ENCODE measurements around the gene CGNL1. TPM values are rescaled to one million over a fixed set of nuclear protein-coding genes. Genes with fewer than 3 reads are reported as not detected.
A peak's percentile ranks its signal among the peaks of the same experiment; 100 is the strongest.

CGNL1 gene
- total and polyA plus RNA-seq, 2 donors, result 12.7 to 31.7 TPM

- peaks cover 3% of the 10 kb centered on the region for H3K4me1 ChIP-seq (ENCODE audit: insufficient read depth)
- no peak for DNase-seq (ENCODE audit: extremely low spot score)
- no peak overlapping the region for H3K27ac ChIP-seq (ENCODE audit: low read depth)
- WGBS, result 56% methylated on average over 9 of the region's 9 CpGs
- H3K36me3 ChIP-seq (ENCODE audit: insufficient read depth), result no peaks in the 10 kb centered on the region
- H3K4me3 ChIP-seq (ENCODE audit: low read depth, low read length), result no peak overlapping the region
Measured at GRCh38 chr15:57595011-57595866, 218.9 kb downstream of the CGNL1 start.

DNA sequence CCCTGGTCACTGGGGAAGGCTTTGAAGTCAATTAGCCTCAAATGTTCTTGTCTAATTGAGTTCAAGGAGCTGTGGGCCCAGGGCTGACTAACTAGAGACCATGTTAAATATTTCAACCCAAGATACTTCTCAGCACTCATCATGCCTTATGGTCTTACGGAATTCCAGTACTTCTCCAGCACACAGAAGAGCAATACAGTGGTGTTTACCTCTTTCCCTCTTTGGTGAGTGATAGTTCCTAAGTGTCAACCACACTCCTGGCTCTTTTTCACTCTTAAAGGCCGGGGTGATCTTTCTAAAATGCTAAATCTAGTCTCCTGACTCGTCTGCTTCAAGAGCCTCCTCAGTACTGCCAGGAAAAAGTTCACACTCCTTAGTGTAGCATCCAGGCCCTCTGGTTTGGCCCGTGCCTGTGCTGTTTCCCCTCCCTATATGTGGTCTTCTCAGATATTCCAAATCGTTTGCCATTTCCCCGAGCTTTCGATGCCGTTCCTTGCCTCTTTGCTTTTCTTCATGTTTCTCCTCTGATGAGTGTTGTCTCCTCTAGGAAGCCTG lies 220.1 kb downstream of the CGNL1 start:
- peaks cover 3% of the 10 kb centered on the region for H3K4me1 ChIP-seq (ENCODE audit: insufficient read depth)
- 73% methylated on average over 8 of the region's 8 CpGs for WGBS
- no peak overlapping the region for H3K4me3 ChIP-seq (ENCODE audit: low read depth, low read length)
- no peak for DNase-seq (ENCODE audit: extremely low spot score)
- no peak overlapping the region for H3K27ac ChIP-seq (ENCODE audit: low read depth)
- no peaks in the 10 kb centered on the region for H3K36me3 ChIP-seq (ENCODE audit: insufficient read depth)

DNA sequence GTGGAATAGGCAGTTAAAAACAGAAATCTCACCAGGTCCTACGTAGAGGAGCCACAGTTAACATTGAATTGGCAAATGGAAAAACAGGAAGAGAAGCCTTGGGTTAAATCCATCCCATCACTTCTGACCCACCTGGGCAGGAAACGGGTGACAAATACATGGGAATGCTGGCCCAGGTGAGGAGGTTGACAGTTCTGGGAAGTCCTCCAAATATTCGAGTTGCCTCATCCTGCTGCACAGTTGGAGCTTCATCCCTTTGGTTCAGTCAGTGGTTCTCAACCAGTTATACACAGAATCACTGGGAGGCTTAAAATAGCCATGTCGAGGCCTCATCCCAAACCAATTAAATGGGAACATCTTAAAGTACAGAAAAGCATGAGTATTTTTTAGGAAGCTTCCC lies 220.7 kb downstream of the CGNL1 start:
- Histone ChIP-seq H3K36me3 (ENCODE audit: insufficient read depth) (no peaks in the 10 kb centered on the region), H3K4me3 (ENCODE audit: low read depth, low read length) (no peak overlapping the region), H3K4me1 (ENCODE audit: insufficient read depth) (peaks cover 3% of the 10 kb centered on the region), H3K27ac (ENCODE audit: low read depth) (no peak overlapping the region)
- 44% methylated on average over 4 of the region's 4 CpGs for WGBS
- DNase-seq (ENCODE audit: extremely low spot score), result no peak

GRCh38 chr15:57597431-57597830 lies 221.1 kb downstream of the CGNL1 start:
- no peak overlapping the region for H3K27ac ChIP-seq (ENCODE audit: low read depth)
- no peak for DNase-seq (ENCODE audit: extremely low spot score)
- H3K4me1 ChIP-seq (ENCODE audit: insufficient read depth), result peaks cover 3% of the 10 kb centered on the region
- WGBS, result 39% methylated on average over 3 of the region's 3 CpGs
- H3K4me3 ChIP-seq (ENCODE audit: low read depth, low read length), result no peak overlapping the region
- H3K36me3 ChIP-seq (ENCODE audit: insufficient read depth), result no peaks in the 10 kb centered on the region

- Histone ChIP-seq H3K4me3 (ENCODE audit: low read depth, low read length) (no peak overlapping the region), H3K27ac (ENCODE audit: low read depth) (peak overlapping the region; percentile 27), H3K36me3 (ENCODE audit: insufficient read depth) (no peaks in the 10 kb centered on the region), H3K4me1 (ENCODE audit: insufficient read depth) (peaks cover 3% of the 10 kb centered on the region)
- WGBS, result 86% methylated on average over 5 of the region's 5 CpGs
- DNase-seq (ENCODE audit: extremely low spot score), result no peak
Measured at GRCh38 chr15:57598346-57598745, 222.0 kb downstream of the CGNL1 start.

- 71% methylated on average over 10 of the region's 10 CpGs for WGBS
- Histone ChIP-seq H3K27ac (ENCODE audit: low read depth) (no peak overlapping the region), H3K4me1 (ENCODE audit: insufficient read depth) (peaks cover 3% of the 10 kb centered on the region), H3K36me3 (ENCODE audit: insufficient read depth) (no peaks in the 10 kb centered on the region), H3K4me3 (ENCODE audit: low read depth, low read length) (no peak overlapping the region)
- no peak for DNase-seq (ENCODE audit: extremely low spot score)
Measured at GRCh38 chr15:57599296-57599810, 223.0 kb downstream of the CGNL1 start.

- WGBS, result 61% methylated on average over 1 of the region's 1 CpG
- no peaks in the 10 kb centered on the region for H3K36me3 ChIP-seq (ENCODE audit: insufficient read depth)
- no peak overlapping the region for H3K27ac ChIP-seq (ENCODE audit: low read depth)
- no peak overlapping the region for H3K4me3 ChIP-seq (ENCODE audit: low read depth, low read length)
- peaks cover 3% of the 10 kb centered on the region for H3K4me1 ChIP-seq (ENCODE audit: insufficient read depth)
- no peak for DNase-seq (ENCODE audit: extremely low spot score)
Measured at GRCh38 chr15:57600197-57600596, 223.9 kb downstream of the CGNL1 start.

Small RNA genes lying within 50 kb of the gene (small RNA-seq; reads per million reads assigned to genes)
- gene RNU6-844P, result not detected

Other genes starting within 250 kb of the CGNL1 start
- gene MYZAP, start 215.4 kb downstream of the CGNL1 start, total RNA-seq, result 19.2 TPM
- gene MYZAP, start 215.4 kb downstream of the CGNL1 start, polyA plus RNA-seq, result 152 TPM